Measurements from ENCODE around the gene RXFP1.

DNA sequence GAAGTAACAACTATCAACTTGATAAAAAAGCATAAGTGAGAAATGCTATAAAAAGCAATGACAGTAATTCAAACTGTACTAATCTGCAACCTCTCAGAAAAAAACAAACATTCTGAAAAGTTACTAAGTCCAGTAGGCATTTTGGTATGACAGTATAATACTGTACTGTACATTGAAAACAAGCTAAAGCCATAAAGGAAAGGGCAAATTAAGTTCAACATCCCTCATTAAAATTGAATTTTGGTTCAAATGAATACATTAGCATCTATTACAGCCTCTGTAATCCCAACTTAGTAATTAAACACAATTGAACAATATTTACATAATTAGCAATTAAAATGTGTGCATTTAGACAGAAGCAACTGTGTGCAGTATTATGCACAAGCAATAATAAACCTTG lies 96.3 kb downstream of the RXFP1 start:
- no peak for TF ChIP-seq CTCF (IDR thresholded peaks at IDR 0.05; ENCODE audit: insufficient read depth, low read length)
- no peak for TF ChIP-seq POLR2AphosphoS5 (IDR thresholded peaks at IDR 0.05; ENCODE audit: low read depth)
- TF ChIP-seq GABPA (IDR thresholded peaks at IDR 0.05; ENCODE audit: low read depth) = no peak
- TF ChIP-seq, protein P1, sequence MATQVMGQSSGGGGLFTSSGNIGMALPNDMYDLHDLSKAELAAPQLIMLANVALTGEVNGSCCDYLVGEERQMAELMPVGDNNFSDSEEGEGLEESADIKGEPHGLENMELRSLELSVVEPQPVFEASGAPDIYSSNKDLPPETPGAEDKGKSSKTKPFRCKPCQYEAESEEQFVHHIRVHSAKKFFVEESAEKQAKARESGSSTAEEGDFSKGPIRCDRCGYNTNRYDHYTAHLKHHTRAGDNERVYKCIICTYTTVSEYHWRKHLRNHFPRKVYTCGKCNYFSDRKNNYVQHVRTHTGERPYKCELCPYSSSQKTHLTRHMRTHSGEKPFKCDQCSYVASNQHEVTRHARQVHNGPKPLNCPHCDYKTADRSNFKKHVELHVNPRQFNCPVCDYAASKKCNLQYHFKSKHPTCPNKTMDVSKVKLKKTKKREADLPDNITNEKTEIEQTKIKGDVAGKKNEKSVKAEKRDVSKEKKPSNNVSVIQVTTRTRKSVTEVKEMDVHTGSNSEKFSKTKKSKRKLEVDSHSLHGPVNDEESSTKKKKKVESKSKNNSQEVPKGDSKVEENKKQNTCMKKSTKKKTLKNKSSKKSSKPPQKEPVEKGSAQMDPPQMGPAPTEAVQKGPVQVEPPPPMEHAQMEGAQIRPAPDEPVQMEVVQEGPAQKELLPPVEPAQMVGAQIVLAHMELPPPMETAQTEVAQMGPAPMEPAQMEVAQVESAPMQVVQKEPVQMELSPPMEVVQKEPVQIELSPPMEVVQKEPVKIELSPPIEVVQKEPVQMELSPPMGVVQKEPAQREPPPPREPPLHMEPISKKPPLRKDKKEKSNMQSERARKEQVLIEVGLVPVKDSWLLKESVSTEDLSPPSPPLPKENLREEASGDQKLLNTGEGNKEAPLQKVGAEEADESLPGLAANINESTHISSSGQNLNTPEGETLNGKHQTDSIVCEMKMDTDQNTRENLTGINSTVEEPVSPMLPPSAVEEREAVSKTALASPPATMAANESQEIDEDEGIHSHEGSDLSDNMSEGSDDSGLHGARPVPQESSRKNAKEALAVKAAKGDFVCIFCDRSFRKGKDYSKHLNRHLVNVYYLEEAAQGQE (IDR thresholded peaks at IDR 0.05; ENCODE audit: insufficient replicate concordance, low read depth) = no peak

All from HL-60 (cell line).